Astrocyte (in vitro differentiated cells and primary cell): Measurements from ENCODE around the gene CAPZA2. TPM values are rescaled to one million over a fixed set of nuclear protein-coding genes. Genes with fewer than 3 reads are reported as not detected.
A peak's percentile ranks its signal among the peaks of the same experiment; 100 is the strongest.

Source experiments
- DNase-seq: peaks from one replicate; pipeline ENCODE4 v3.0.0-alpha.2; 2010; ENCODE audit warnings: low read depth
- FAIRE-seq: peaks from 2 replicates; lab custom pipeline; 2011; peaks lifted over from hg19 to GRCh38; lab: Jason Lieb, UNC
- H2AFZ ChIP-seq: 2 replicates; pipeline ENCODE4 v1.6.0; 2012; ENCODE audit warnings: low read depth, low read length, inconsistent platforms
- H3K27ac ChIP-seq: 2 replicates; pipeline ENCODE4 v1.5.1; 2011; ENCODE audit warnings: low read depth, low read length, inconsistent platforms
- H3K27me3 ChIP-seq: 2 replicates; pipeline ENCODE4 v1.6.0; 2011; ENCODE audit warnings: low read length, inconsistent platforms; ENCODE audit not compliant: insufficient read depth
- H3K36me3 ChIP-seq: 2 replicates; pipeline ENCODE4 v1.5.1; 2011; ENCODE audit warnings: low read length, inconsistent platforms; ENCODE audit not compliant: insufficient read depth
- H3K4me1 ChIP-seq: 2 replicates; pipeline ENCODE4 v1.5.1; 2011; ENCODE audit warnings: low read length, inconsistent platforms; ENCODE audit not compliant: insufficient read depth
- H3K4me2 ChIP-seq: 2 replicates; pipeline ENCODE4 v1.6.0; 2012; ENCODE audit warnings: low read length, inconsistent platforms
- H3K4me3 ChIP-seq: 2 replicates; pipeline ENCODE4 v1.5.1; 2011; ENCODE audit warnings: low read depth, mild to moderate bottlenecking, low read length, inconsistent platforms; ENCODE audit not compliant: insufficient read depth
- H3K79me2 ChIP-seq: 2 replicates; pipeline ENCODE4 v1.6.0; 2012; ENCODE audit warnings: mild to moderate bottlenecking, low read length, inconsistent platforms; ENCODE audit not compliant: insufficient read depth
- H3K9ac ChIP-seq: 2 replicates; pipeline ENCODE4 v1.6.0; 2012; ENCODE audit warnings: mild to moderate bottlenecking, low read length, inconsistent platforms
- H3K9me3 ChIP-seq: 2 replicates; pipeline ENCODE4 v1.5.1; 2012; ENCODE audit warnings: low read depth, mild to moderate bottlenecking, low read length, inconsistent platforms; ENCODE audit not compliant: insufficient read depth
- H4K20me1 ChIP-seq: 2 replicates; pipeline ENCODE4 v1.6.0; 2012; ENCODE audit warnings: low read length, inconsistent platforms; ENCODE audit not compliant: insufficient read depth
- H3K27ac Mint-ChIP-seq: one replicate; pipeline ENCODE4 v1.8.0; 2021; ENCODE audit warnings: mild to moderate bottlenecking, mixed read lengths; ENCODE audit not compliant: unreplicated experiment
- H3K27me3 Mint-ChIP-seq: one replicate; pipeline ENCODE4 v1.8.0; 2021; ENCODE audit warnings: low read depth, mixed read lengths; ENCODE audit not compliant: unreplicated experiment
- H3K36me3 Mint-ChIP-seq: one replicate; pipeline ENCODE4 v1.8.0; 2021; ENCODE audit warnings: low read depth, mixed read lengths; ENCODE audit not compliant: unreplicated experiment
- H3K4me1 Mint-ChIP-seq: one replicate; pipeline ENCODE4 v1.8.0; 2021; ENCODE audit warnings: low read depth, mixed read lengths; ENCODE audit not compliant: unreplicated experiment
- H3K4me3 Mint-ChIP-seq: one replicate; pipeline ENCODE4 v1.8.0; 2021; ENCODE audit warnings: mild to moderate bottlenecking, moderate library complexity, mixed read lengths; ENCODE audit not compliant: unreplicated experiment
- H3K9me3 Mint-ChIP-seq: one replicate; pipeline ENCODE4 v1.8.0; 2021; ENCODE audit warnings: mild to moderate bottlenecking, mixed read lengths; ENCODE audit not compliant: unreplicated experiment
- CTCF ChIP-seq: IDR thresholded peaks from 2 replicates; pipeline ENCODE4 v1.5.1; 2011; ENCODE audit warnings: low read depth, mild to moderate bottlenecking, inconsistent platforms, low read length, moderate library complexity; ENCODE audit not compliant: insufficient read depth
- EZH2 ChIP-seq: IDR thresholded peaks from 2 replicates; pipeline ENCODE4 v1.6.1; 2012; ENCODE audit warnings: mild to moderate bottlenecking, low read length, inconsistent platforms; ENCODE audit not compliant: insufficient read depth
- total RNA-seq: library from RNA; stranded (reverse); gene quantifications from 2 replicates; pipeline ENCODE4 v1.2.1, GENCODE V29; 2021

The CAPZA2 gene
- total RNA-seq, 1 donor from 2014 or later, result 261 TPM

DNA sequence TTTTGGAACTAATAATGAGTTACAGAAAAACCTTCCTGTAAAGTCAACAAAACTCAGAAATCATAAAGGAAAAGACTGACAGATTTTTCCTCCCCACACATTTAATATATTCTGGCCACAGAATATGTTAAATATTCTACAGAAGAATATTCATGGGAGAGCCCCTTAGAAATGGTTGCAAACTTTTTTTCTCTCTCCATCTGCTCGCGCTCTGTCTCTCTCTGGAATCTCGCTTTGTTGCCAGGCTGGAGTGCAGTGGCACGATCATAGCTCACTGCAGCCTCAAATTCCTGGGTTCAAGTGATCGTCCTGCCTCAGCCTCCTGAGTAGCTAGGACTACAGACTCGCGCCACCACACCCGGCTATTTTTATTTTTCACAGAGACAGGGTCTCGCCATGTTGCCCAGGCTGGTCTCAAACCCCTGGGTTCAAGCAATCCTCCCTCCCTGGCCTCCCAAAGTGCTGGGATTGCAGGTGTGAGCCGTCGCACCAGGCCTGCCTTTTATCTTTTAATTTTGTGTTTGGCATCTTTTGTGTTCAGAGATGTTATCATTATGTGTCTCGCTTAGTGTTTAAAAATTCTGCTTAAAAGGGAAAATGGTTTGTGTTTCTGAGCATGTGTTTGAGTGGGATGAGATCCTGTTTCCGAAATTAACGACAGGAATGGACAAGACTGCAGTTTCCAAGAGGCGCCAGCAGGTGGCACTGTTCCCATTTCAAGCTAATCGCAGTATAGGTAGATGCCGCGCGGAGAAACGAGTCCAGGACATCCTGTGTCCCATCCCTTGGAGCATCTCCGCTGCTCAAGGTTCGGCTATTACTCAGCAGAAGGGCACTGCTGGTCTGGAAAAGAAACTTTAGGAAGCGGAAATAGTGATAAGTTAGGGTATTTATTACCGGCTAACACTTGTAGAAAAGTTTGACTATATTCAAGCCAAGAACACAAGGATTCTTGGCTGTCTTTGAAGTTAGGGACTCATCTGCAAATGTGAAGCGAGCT lies 67.8 kb downstream of the CAPZA2 start:
- no peak overlapping the region for H3K27ac ChIP-seq
- no peaks in the 10 kb centered on the region for H3K79me2 ChIP-seq
- DNase-seq (peak; percentile 40), FAIRE-seq (peak; percentile 49)
- H3K27me3 ChIP-seq, result peaks cover 2% of the 10 kb centered on the region
- TF ChIP-seq CTCF (peak; percentile 92), EZH2 (no peak)
- Mint-ChIP-seq H3K4me1 (no peaks in the 10 kb centered on the region), H3K27me3 (no peaks in the 10 kb centered on the region), H3K9me3 (no peaks in the 10 kb centered on the region), H3K4me3 (no peak overlapping the region), H3K36me3 (no peaks in the 10 kb centered on the region), H3K27ac (no peak overlapping the region)
- no peaks in the 10 kb centered on the region for H3K4me1 ChIP-seq
- H3K9me3 ChIP-seq, result no peaks in the 10 kb centered on the region
- no peaks in the 10 kb centered on the region for H4K20me1 ChIP-seq
- no peak overlapping the region for H3K9ac ChIP-seq
- H3K4me2 ChIP-seq, result peak overlapping the region; percentile 68
- no peaks in the 10 kb centered on the region for H3K36me3 ChIP-seq
- peak overlapping the region; percentile 51 for H2AFZ ChIP-seq
- no peak overlapping the region for H3K4me3 ChIP-seq

GRCh38 chr7:116932566-116932965 lies 70.2 kb downstream of the CAPZA2 start:
- no peak for FAIRE-seq
- H3K27ac Mint-ChIP-seq, result no peak overlapping the region
- no peaks in the 10 kb centered on the region for H3K36me3 Mint-ChIP-seq
- no peaks in the 10 kb centered on the region for H3K9me3 ChIP-seq
- H3K27me3 Mint-ChIP-seq, result peaks cover 2% of the 10 kb centered on the region
- H3K4me3 Mint-ChIP-seq, result no peak overlapping the region
- H3K9me3 Mint-ChIP-seq, result no peaks in the 10 kb centered on the region
- H3K27ac ChIP-seq, result no peak overlapping the region
- no peak overlapping the region for H3K4me3 ChIP-seq
- no peak overlapping the region for H2AFZ ChIP-seq
- no peaks in the 10 kb centered on the region for H3K4me1 ChIP-seq
- H3K27me3 ChIP-seq, result peaks cover 2% of the 10 kb centered on the region
- H3K36me3 ChIP-seq, result no peaks in the 10 kb centered on the region
- no peak overlapping the region for H3K9ac ChIP-seq
- no peak for DNase-seq
- H3K4me1 Mint-ChIP-seq, result peaks cover 2% of the 10 kb centered on the region
- H3K79me2 ChIP-seq, result no peaks in the 10 kb centered on the region
- no peak overlapping the region for H3K4me2 ChIP-seq
- no peak for TF ChIP-seq CTCF
- no peaks in the 10 kb centered on the region for H4K20me1 ChIP-seq

GRCh38 chr7:116933465-116933864 lies 71.1 kb downstream of the CAPZA2 start:
- Histone ChIP-seq H3K9me3 (no peaks in the 10 kb centered on the region), H3K27me3 (peaks cover 2% of the 10 kb centered on the region), H3K4me3 (no peak overlapping the region), H2AFZ (no peak overlapping the region), H3K27ac (no peak overlapping the region), H3K9ac (no peak overlapping the region), H3K79me2 (no peaks in the 10 kb centered on the region), H3K36me3 (no peaks in the 10 kb centered on the region), H4K20me1 (no peaks in the 10 kb centered on the region), H3K4me2 (no peak overlapping the region), H3K4me1 (no peaks in the 10 kb centered on the region)
- Mint-ChIP-seq H3K9me3 (no peaks in the 10 kb centered on the region), H3K36me3 (no peaks in the 10 kb centered on the region), H3K27me3 (peaks cover 2% of the 10 kb centered on the region), H3K4me1 (peaks cover 2% of the 10 kb centered on the region), H3K4me3 (no peak overlapping the region), H3K27ac (no peak overlapping the region)
- no peak for DNase-seq
- no peak for FAIRE-seq
- TF ChIP-seq EZH2 (no peak), CTCF (no peak)
